GM12891 (cell line): ENCODE measurements around the gene TMEM266.

Experiments
- PAX5 ChIP-seq: IDR thresholded peaks from 2 replicates; pipeline ENCODE4 v1.6.1; 2011; ENCODE audit warnings: low read length, moderate library complexity, mild to moderate bottlenecking; ENCODE audit not compliant: insufficient read depth, severe bottlenecking
- POLR2A ChIP-seq: IDR thresholded peaks from 2 replicates; pipeline ENCODE4 v1.6.1; 2011; ENCODE audit warnings: low read depth, low read length, control low read depth
- POLR2AphosphoS5 ChIP-seq: IDR thresholded peaks from 2 replicates; pipeline ENCODE4 v1.6.1; 2011; ENCODE audit warnings: low read depth, low read length, control low read depth
- POU2F2 ChIP-seq: IDR thresholded peaks from 2 replicates; pipeline ENCODE4 v1.6.1; 2011; ENCODE audit warnings: low read depth, mild to moderate bottlenecking, control low read depth, low read length, moderate library complexity
- SPI1 ChIP-seq: IDR thresholded peaks from 2 replicates; pipeline ENCODE4 v1.6.1; 2011; ENCODE audit warnings: low read depth, low read length, control low read depth
- TAF1 ChIP-seq: IDR thresholded peaks from 2 replicates; pipeline ENCODE4 v1.6.1; 2011; ENCODE audit warnings: low read depth, low read length, control low read depth

DNA sequence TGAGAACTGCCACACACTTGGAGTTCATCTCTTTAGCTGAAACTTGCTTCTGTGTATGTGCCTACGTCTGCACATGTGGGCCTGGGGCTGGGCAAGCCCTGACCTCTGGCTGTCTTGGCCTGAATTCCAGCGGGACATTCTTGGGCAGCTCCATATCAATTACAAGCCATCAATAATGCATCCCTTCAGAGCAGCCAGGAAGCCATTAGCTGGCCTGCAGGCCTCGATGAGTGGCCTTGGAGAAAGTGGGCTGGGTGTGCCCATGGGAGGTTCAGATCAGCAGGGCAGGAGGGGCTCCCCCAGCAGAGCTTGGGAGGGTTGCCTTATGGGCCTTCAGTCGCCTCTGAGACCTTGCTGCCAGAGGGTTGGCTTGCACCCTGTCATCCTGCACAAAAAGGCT lies 127.4 kb downstream of the TMEM266 start:
- TF ChIP-seq POLR2A (no peak), TAF1 (no peak), POU2F2 (no peak), POLR2AphosphoS5 (no peak), SPI1 (no peak), PAX5 (no peak)
